K562 (cell line): Measurements from ENCODE around the gene MTG1. TPM values are rescaled to one million over a fixed set of nuclear protein-coding genes. Genes with fewer than 3 reads are reported as not detected.

ENCODE experiments used
- ADNP ChIP-seq: fragments of 200-800 bp; sonication (Bioruptor generic); IDR thresholded peaks from 2 replicates; pipeline ENCODE4 v1.6.1; 2016; ENCODE audit warnings: missing genetic modification characterization, missing compliant biosample characterization
- CREM ChIP-seq: IDR thresholded peaks from 2 replicates; pipeline ENCODE4 v1.6.1; 2014; ENCODE audit warnings: antibody characterized with exemption, low read depth
- EP400 ChIP-seq: fragments of 450-650 bp; IDR thresholded peaks from 2 replicates; pipeline ENCODE4 v1.6.1; 2017; ENCODE audit warnings: antibody characterized with exemption, mild to moderate bottlenecking, moderate library complexity
- FOXM1 ChIP-seq, 2 experiments: fragments of 450-650 bp in 1 of 2; sonication (generic) in 1 of 2; formaldehyde crosslinking in 1 of 2; IDR thresholded peaks; 2 replicates each; pipeline versions ENCODE4 v1.6.1 to v1.9.0; 2017 to 2022; ENCODE audit warnings: low read depth in 2 of 2, mild to moderate bottlenecking in 2 of 2, missing genetic modification reagents in 1 of 2, moderate library complexity in 1 of 2
- MTF1 ChIP-seq: fragments of 250-450 bp; sonication (Bioruptor Pico); IDR thresholded peaks from 2 replicates; pipeline ENCODE4 v1.9.0; 2021; ENCODE audit warnings: moderate library complexity, mild to moderate bottlenecking, inconsistent platforms, borderline replicate concordance
- POLR2A ChIP-seq: fragments of 450-650 bp; conservative IDR thresholded peaks from 2 replicates; pipeline ENCODE4 v1.6.1; 2016
- PTBP1 ChIP-seq: fragments of 200-400 bp; formaldehyde crosslinking; IDR thresholded peaks from 2 replicates; pipeline ENCODE4 v1.6.1; 2017; ENCODE audit warnings: low read depth, low read length
- RAD51 ChIP-seq: fragments of 450-650 bp; IDR thresholded peaks from 2 replicates; pipeline ENCODE4 v1.7.1; 2016; ENCODE audit warnings: low read depth, mild to moderate bottlenecking, borderline replicate concordance
- RBM34 ChIP-seq: fragments of 200-400 bp; formaldehyde crosslinking; IDR thresholded peaks from 2 replicates; pipeline ENCODE4 v1.6.1; 2018; ENCODE audit warnings: low read length, borderline replicate concordance; ENCODE audit not compliant: insufficient read depth
- SMAD1 ChIP-seq: fragments of 150-350 bp; IDR thresholded peaks from 2 replicates; pipeline ENCODE4 v1.6.1; 2014; ENCODE audit warnings: low read length, low read depth; ENCODE audit not compliant: partially characterized antibody
- SRSF3 ChIP-seq: fragments of 200-400 bp; formaldehyde crosslinking; IDR thresholded peaks from 2 replicates; pipeline ENCODE4 v1.6.1; 2016; ENCODE audit warnings: mild to moderate bottlenecking, low read length, moderate library complexity; ENCODE audit not compliant: insufficient read depth
- ZFP1 ChIP-seq: fragments of 450-650 bp; formaldehyde crosslinking; IDR thresholded peaks from 2 replicates; pipeline ENCODE4 v1.4.0; 2020; ENCODE audit warnings: mild to moderate bottlenecking, mixed read lengths
- ZFP36 ChIP-seq: fragments of 150-350 bp; IDR thresholded peaks from 2 replicates; pipeline ENCODE4 v1.6.1; 2018; ENCODE audit warnings: low read length, low read depth; ENCODE audit not compliant: partially characterized antibody
- ZNF212 ChIP-seq: fragments of 450-650 bp; formaldehyde crosslinking; IDR thresholded peaks from 2 replicates; pipeline ENCODE4 v1.4.0; 2020; ENCODE audit warnings: mild to moderate bottlenecking
- ZNF253 ChIP-seq: fragments of 250-450 bp; sonication (Bioruptor Pico); conservative IDR thresholded peaks from 2 replicates; pipeline ENCODE4 v1.6.1; 2021; ENCODE audit warnings: mild to moderate bottlenecking
- ZNF408 ChIP-seq: fragments of 250-450 bp; sonication (Bioruptor Pico); IDR thresholded peaks from 2 replicates; pipeline ENCODE4 v1.4.0; 2020; ENCODE audit warnings: low read depth, mild to moderate bottlenecking, moderate library complexity
- ZNF717 ChIP-seq: fragments of 250-450 bp; sonication (Bioruptor Pico); IDR thresholded peaks from 2 replicates; pipeline ENCODE4 v1.5.0; 2021
- ZNF785 ChIP-seq: fragments of 250-450 bp; sonication (Bioruptor Pico); IDR thresholded peaks from 2 replicates; pipeline ENCODE4 v1.4.0; 2020; ENCODE audit warnings: mild to moderate bottlenecking
- polyA plus RNA-seq, 8 experiments: library from polyadenylated mRNA; depleted of rRNA in 4 of 8; stranded (reverse) in 5 of 8; unstranded in 3 of 8; fragments of >200 nt; fragmentation: Nextera tagmentation in 2 of 8; fragmentation: Illumina TruSeq in 1 of 8; extraction: Ambion mirVana in 2 of 8; extraction: Trizol in 1 of 8; gene quantifications; 2 replicates each; pipeline versions ENCODE4 v1.2.1 to v1.2.3, GENCODE V29; 2011 to 2014; ENCODE audit warnings: inconsistent platforms in 1 of 8, missing spikeins in 1 of 8
- total RNA-seq, 7 experiments: library from RNA; depleted of rRNA in 6 of 7; stranded (reverse); fragments of >200 nt in 6 of 7; fragmentation: Illumina TruSeq in 2 of 7; extraction: Trizol in 2 of 7; gene quantifications; 2 replicates each; pipeline versions ENCODE4 v1.2.1 to v1.2.3, GENCODE V29; 2011 to 2021; ENCODE audit warnings: low replicate concordance in 1 of 7
- TF ChIP-seq, protein P1 (sequence below): sonication (generic); formaldehyde crosslinking; IDR thresholded peaks from 2 replicates; pipeline ENCODE4 v1.8.1; 2023; ENCODE audit warnings: mild to moderate bottlenecking, missing genetic modification reagents
- TF ChIP-seq, protein P2 (sequence below): fragments of 250-450 bp; sonication (Bioruptor Pico); IDR thresholded peaks from 2 replicates; pipeline ENCODE4 v1.4.0; 2020; ENCODE audit warnings: mild to moderate bottlenecking, moderate library complexity, borderline replicate concordance
- TF ChIP-seq, protein P3 (sequence below): fragments of 250-450 bp; sonication (Bioruptor Pico); IDR thresholded peaks from 2 replicates; pipeline ENCODE4 v1.9.0; 2021; ENCODE audit warnings: mild to moderate bottlenecking, inconsistent platforms
- TF ChIP-seq, protein P4 (sequence below): fragments of 250-450 bp; sonication (Bioruptor Pico); IDR thresholded peaks from 2 replicates; pipeline ENCODE4 v1.8.0; 2021; ENCODE audit warnings: borderline replicate concordance, mild to moderate bottlenecking, moderate library complexity; ENCODE audit not compliant: poor library complexity, severe bottlenecking

The MTG1 gene
- total and polyA plus RNA-seq, 9 of the 15 experiments (the other 6 are each of a cell fraction or from before 2014, with no cell fraction given): 2.8 to 28.2 (median 15.4) TPM

DNA sequence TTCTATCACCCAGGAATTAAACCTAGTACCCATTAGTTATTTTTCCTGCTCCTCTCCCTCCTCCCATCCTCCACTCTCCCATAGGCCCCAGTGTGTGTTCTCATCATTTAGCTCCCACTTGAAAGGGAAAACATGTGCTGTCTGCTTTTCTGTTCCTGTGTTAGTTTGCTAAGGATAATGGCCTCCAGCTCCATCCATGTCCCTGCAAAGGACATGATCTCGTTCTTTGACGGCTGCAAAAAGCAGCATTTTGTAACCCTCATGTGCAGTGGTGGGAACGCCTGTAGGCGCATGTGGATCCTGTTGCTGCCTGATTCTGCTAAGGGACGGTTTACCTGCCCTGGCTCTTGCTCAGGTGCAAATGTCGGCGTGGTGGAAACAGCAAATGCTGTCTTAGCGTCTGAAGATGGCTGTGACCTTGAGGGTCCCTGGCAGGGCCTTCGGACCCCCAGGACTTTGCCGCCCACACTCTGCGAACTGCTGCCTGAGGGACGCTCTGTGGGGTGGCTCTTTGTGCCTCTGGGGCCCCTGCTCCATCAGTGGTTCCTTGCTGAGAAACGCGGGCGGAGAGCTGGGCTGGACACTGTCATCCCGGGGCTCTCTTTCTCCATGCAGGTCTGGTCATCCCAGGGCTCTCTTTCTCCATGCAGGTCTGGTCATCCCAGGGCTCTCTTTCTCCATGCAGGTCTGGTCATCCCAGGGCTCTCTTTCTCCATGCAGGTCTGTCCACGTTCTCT lies 5.6 kb upstream of the MTG1 start (continued):
- TF ChIP-seq ZNF253 (CRISPR knock-in tag): no peak
- peak; percentile 43; the same call in 1 of the 2 replicates for TF ChIP-seq CREM
- TF ChIP-seq ZNF717 (CRISPR knock-in tag): no peak
- TF ChIP-seq, protein P1, sequence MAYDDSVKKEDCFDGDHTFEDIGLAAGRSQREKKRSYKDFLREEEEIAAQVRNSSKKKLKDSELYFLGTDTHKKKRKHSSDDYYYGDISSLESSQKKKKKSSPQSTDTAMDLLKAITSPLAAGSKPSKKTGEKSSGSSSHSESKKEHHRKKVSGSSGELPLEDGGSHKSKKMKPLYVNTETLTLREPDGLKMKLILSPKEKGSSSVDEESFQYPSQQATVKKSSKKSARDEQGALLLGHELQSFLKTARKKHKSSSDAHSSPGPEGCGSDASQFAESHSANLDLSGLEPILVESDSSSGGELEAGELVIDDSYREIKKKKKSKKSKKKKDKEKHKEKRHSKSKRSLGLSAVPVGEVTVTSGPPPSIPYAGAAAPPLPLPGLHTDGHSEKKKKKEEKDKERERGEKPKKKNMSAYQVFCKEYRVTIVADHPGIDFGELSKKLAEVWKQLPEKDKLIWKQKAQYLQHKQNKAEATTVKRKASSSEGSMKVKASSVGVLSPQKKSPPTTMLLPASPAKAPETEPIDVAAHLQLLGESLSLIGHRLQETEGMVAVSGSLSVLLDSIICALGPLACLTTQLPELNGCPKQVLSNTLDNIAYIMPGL (CRISPR knock-in tag): no peak
- TF ChIP-seq ZNF785 (CRISPR knock-in tag): no peak
- no peak for TF ChIP-seq PTBP1
- no peak for TF ChIP-seq MTF1 (CRISPR knock-in tag)
- no peak for TF ChIP-seq RAD51
- TF ChIP-seq, protein P2, sequence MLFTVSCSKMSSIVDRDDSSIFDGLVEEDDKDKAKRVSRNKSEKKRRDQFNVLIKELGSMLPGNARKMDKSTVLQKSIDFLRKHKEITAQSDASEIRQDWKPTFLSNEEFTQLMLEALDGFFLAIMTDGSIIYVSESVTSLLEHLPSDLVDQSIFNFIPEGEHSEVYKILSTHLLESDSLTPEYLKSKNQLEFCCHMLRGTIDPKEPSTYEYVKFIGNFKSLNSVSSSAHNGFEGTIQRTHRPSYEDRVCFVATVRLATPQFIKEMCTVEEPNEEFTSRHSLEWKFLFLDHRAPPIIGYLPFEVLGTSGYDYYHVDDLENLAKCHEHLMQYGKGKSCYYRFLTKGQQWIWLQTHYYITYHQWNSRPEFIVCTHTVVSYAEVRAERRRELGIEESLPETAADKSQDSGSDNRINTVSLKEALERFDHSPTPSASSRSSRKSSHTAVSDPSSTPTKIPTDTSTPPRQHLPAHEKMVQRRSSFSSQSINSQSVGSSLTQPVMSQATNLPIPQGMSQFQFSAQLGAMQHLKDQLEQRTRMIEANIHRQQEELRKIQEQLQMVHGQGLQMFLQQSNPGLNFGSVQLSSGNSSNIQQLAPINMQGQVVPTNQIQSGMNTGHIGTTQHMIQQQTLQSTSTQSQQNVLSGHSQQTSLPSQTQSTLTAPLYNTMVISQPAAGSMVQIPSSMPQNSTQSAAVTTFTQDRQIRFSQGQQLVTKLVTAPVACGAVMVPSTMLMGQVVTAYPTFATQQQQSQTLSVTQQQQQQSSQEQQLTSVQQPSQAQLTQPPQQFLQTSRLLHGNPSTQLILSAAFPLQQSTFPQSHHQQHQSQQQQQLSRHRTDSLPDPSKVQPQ (CRISPR knock-in tag): no peak
- TF ChIP-seq SMAD1: no peak
- no peak for TF ChIP-seq SRSF3
- peak; percentile 71 for TF ChIP-seq POLR2A
- TF ChIP-seq, protein P3, sequence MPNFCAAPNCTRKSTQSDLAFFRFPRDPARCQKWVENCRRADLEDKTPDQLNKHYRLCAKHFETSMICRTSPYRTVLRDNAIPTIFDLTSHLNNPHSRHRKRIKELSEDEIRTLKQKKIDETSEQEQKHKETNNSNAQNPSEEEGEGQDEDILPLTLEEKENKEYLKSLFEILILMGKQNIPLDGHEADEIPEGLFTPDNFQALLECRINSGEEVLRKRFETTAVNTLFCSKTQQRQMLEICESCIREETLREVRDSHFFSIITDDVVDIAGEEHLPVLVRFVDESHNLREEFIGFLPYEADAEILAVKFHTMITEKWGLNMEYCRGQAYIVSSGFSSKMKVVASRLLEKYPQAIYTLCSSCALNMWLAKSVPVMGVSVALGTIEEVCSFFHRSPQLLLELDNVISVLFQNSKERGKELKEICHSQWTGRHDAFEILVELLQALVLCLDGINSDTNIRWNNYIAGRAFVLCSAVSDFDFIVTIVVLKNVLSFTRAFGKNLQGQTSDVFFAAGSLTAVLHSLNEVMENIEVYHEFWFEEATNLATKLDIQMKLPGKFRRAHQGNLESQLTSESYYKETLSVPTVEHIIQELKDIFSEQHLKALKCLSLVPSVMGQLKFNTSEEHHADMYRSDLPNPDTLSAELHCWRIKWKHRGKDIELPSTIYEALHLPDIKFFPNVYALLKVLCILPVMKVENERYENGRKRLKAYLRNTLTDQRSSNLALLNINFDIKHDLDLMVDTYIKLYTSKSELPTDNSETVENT (CRISPR knock-in tag): no peak
- no peak for TF ChIP-seq ZNF408 (CRISPR knock-in tag)
- TF ChIP-seq FOXM1 (IDR thresholded peaks at IDR 0.05; ENCODE audit: low read depth): no peak
- no peak for TF ChIP-seq FOXM1 (CRISPR knock-in tag; IDR thresholded peaks at IDR 0.05; ENCODE audit: low read depth)
- TF ChIP-seq, protein P4, sequence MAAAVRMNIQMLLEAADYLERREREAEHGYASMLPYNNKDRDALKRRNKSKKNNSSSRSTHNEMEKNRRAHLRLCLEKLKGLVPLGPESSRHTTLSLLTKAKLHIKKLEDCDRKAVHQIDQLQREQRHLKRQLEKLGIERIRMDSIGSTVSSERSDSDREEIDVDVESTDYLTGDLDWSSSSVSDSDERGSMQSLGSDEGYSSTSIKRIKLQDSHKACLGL (CRISPR knock-in tag): no peak
- no peak for TF ChIP-seq RBM34
- TF ChIP-seq ZNF212 (CRISPR knock-in tag): no peak
- TF ChIP-seq ADNP (tag): no peak
- TF ChIP-seq ZFP36: no peak
- no peak for TF ChIP-seq ZFP1 (CRISPR knock-in tag)
- TF ChIP-seq EP400: peak; percentile 69
